ENCODE measurements around the gene MRPS33.

The MRPS33 gene

GRCh38 chr7:141017555-141017954 lies 2.8 kb upstream of the MRPS33 start:
- no peak for TF ChIP-seq GATA3 (IDR thresholded peaks at IDR 0.05; ENCODE audit: low read depth, low read length)
- no peak for TF ChIP-seq GATA2 (IDR thresholded peaks at IDR 0.05; ENCODE audit: low read depth, low read length)

GRCh38 chr7:141016349-141016748 lies 1.6 kb upstream of the MRPS33 start:
- no peak for TF ChIP-seq GATA2 (IDR thresholded peaks at IDR 0.05; ENCODE audit: low read depth, low read length)
- TF ChIP-seq GATA3 (IDR thresholded peaks at IDR 0.05; ENCODE audit: low read depth, low read length) = no peak

GRCh38 chr7:141014125-141014523 lies 628 bp downstream of the MRPS33 start:
- TF ChIP-seq GATA2 (IDR thresholded peaks at IDR 0.05; ENCODE audit: low read depth, low read length) = no peak
- TF ChIP-seq GATA3 (IDR thresholded peaks at IDR 0.05; ENCODE audit: low read depth, low read length) = no peak

GRCh38 chr7:141013345-141013715 lies 1.4 kb downstream of the MRPS33 start:
- no peak for TF ChIP-seq GATA3 (IDR thresholded peaks at IDR 0.05; ENCODE audit: low read depth, low read length)
- no peak for TF ChIP-seq GATA2 (IDR thresholded peaks at IDR 0.05; ENCODE audit: low read depth, low read length)

- TF ChIP-seq GATA3 (IDR thresholded peaks at IDR 0.05; ENCODE audit: low read depth, low read length) = no peak
- TF ChIP-seq GATA2 (IDR thresholded peaks at IDR 0.05; ENCODE audit: low read depth, low read length) = no peak
Observed at GRCh38 chr7:141012696-141013344, 1.9 kb downstream of the MRPS33 start.

GRCh38 chr7:141012044-141012685 lies 2.6 kb downstream of the MRPS33 start:
- TF ChIP-seq GATA3 (IDR thresholded peaks at IDR 0.05; ENCODE audit: low read depth, low read length) = no peak
- no peak for TF ChIP-seq GATA2 (IDR thresholded peaks at IDR 0.05; ENCODE audit: low read depth, low read length)

GRCh38 chr7:141011443-141011842 lies 3.3 kb downstream of the MRPS33 start:
- no peak for TF ChIP-seq GATA2 (IDR thresholded peaks at IDR 0.05; ENCODE audit: low read depth, low read length)

GRCh38 chr7:141003172-141004065 lies 11.3 kb downstream of the MRPS33 start:
- TF ChIP-seq GATA2 (IDR thresholded peaks at IDR 0.05; ENCODE audit: low read depth, low read length) (no peak), GATA3 (IDR thresholded peaks at IDR 0.05; ENCODE audit: low read depth, low read length) (no peak)

GRCh38 chr7:141001546-141001945 lies 13.2 kb downstream of the MRPS33 start:
- no peak for TF ChIP-seq GATA2 (IDR thresholded peaks at IDR 0.05; ENCODE audit: low read depth, low read length)
- TF ChIP-seq GATA3 (IDR thresholded peaks at IDR 0.05; ENCODE audit: low read depth, low read length) = no peak

GRCh38 chr7:141001122-141001521 lies 13.6 kb downstream of the MRPS33 start:
- TF ChIP-seq GATA3 (IDR thresholded peaks at IDR 0.05; ENCODE audit: low read depth, low read length) (no peak), GATA2 (IDR thresholded peaks at IDR 0.05; ENCODE audit: low read depth, low read length) (no peak)

GRCh38 chr7:140998715-140999114 lies 16.0 kb downstream of the MRPS33 start:
- TF ChIP-seq GATA2 (IDR thresholded peaks at IDR 0.05; ENCODE audit: low read depth, low read length) (no peak), GATA3 (IDR thresholded peaks at IDR 0.05; ENCODE audit: low read depth, low read length) (no peak)

- TF ChIP-seq GATA2 (IDR thresholded peaks at IDR 0.05; ENCODE audit: low read depth, low read length) (peak; percentile 27; the same call in 1 of the 2 replicates), GATA3 (IDR thresholded peaks at IDR 0.05; ENCODE audit: low read depth, low read length) (no peak)
Observed at GRCh38 chr7:140992422-140992821, 22.3 kb downstream of the MRPS33 start.

GRCh38 chr7:140990193-140990962 lies 24.4 kb downstream of the MRPS33 start:
- TF ChIP-seq GATA3 (IDR thresholded peaks at IDR 0.05; ENCODE audit: low read depth, low read length) (no peak), GATA2 (IDR thresholded peaks at IDR 0.05; ENCODE audit: low read depth, low read length) (no peak)

GRCh38 chr7:140989068-140989467 lies 25.7 kb downstream of the MRPS33 start:
- TF ChIP-seq GATA2 (IDR thresholded peaks at IDR 0.05; ENCODE audit: low read depth, low read length) = no peak
- no peak for TF ChIP-seq GATA3 (IDR thresholded peaks at IDR 0.05; ENCODE audit: low read depth, low read length)

Data from SH-SY5Y (cell line).